Brain pericyte (primary cell): ENCODE results near the gene SAMM50.

Experiments
- DNase-seq: peaks from one replicate; pipeline ENCODE4 v3.0.0-alpha.2; 2012; ENCODE audit warnings: low read depth, low spot score

SAMM50 gene

DNA sequence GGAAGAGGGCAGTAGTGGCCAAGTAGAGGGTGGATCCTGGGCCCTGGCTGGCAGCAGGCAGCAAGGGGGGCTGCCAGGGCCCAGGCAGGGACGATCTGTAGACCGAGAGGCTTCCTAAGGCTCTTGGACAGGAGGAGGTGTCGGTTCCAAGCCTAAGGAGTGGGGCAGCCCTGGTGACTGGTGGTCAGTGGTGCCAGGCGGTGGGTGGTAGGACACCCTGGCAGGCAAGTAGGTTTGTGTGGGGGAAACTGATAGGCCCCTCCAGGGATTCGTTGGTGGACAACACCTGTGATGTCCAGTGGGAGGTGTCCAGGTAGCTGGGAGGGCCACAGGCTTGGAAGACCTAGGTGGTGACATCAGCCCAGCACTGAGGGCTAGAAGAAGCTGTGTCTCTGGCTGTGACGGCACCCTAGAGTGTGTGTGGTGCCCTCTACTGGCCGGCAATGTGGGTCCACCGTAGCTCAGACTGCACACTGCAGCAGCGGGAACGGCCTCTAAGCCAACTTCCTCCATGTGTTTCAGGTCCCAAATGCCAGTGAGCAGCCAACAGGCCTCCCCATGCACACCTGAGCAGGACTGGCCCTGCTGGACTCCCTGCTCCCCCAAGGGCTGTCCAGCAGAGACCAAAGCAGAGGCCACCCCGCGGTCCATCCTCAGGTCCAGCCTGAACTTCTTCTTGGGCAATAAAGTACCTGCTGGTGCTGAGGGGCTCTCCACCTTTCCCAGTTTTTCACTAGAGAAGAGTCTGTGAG lies 9.4 kb upstream of the SAMM50 start:
- no peak for DNase-seq

DNA sequence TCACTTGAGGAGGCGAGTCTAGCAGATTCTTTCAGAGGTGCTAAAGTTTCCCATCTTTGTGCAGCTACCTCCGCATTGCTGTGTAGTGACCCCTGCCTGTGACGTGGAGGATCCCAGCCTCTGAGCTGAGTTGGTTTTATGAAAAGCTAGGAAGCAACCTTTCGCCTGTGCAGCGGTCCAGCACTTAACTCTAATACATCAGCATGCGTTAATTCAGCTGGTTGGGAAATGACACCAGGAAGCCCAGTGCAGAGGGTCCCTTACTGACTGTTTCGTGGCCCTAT lies 8.9 kb upstream of the SAMM50 start:
- DNase-seq: no peak

DNA sequence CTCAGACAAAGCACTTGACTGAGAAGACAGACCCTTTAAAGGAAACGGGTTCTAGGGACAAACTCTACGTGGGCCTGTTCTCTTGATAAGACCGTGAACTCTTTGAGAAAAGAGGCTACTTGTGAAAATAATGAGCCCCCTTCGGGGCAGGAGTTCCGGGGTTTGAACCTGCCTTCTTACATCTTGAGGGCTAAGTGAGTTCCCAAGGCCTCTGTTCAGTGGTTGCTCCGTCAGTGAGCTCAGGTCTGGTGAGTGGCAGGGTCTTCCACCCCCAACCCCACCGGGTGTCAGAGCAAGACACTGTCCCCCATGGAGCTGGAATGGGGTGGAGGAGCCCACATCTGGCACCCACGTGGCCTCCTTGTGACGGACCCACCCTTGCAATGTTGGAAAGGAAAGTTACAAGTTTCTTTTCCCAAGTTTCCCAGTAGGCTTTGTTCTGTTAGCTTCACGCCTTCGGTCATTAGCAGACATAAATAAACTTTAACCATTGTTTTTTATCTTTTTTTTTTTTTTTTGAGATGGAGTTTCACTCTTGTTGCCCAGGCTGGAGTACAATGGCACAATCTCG lies 6.3 kb upstream of the SAMM50 start:
- DNase-seq: no peak

DNA sequence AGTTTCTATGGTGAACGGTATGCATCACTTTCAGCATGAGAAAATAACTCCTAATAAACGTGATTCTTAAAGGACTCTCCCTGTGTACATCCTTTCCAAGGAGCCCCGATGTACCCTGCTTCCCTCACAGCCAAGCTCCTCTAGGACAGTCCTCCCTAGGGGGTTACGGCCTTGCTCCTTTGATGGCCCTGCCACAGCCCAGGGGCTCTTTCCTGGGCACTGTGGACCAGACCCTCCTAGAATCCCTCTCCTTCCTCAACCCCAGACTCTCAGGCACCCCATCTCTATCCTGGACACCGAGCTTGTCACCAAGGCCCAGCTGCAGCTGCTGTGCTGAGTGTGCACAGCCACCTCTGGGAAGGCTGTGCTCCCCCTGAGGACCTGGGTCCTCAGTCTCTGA lies 3.9 kb upstream of the SAMM50 start:
- DNase-seq: no peak

DNA sequence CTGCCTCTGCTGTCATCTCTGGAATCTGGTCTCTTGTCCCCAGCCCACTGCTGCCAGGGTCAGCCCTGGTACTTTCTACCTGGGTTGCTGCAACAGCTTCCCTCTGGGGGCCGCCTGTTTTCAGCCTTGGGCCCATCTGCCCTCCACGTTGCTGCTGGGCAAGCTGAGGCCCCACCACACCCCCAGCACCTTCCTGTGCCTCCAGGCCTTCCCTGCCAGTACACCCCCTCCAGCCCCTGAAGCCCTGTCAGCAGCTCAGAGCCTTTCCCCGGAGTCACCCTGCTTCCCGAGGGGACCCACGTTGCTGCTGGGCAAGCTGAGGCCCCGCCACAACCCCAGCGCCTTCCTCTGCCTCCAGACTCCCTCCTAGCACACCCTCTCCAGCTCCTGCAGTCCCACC lies 3.3 kb upstream of the SAMM50 start:
- DNase-seq: no peak

DNA sequence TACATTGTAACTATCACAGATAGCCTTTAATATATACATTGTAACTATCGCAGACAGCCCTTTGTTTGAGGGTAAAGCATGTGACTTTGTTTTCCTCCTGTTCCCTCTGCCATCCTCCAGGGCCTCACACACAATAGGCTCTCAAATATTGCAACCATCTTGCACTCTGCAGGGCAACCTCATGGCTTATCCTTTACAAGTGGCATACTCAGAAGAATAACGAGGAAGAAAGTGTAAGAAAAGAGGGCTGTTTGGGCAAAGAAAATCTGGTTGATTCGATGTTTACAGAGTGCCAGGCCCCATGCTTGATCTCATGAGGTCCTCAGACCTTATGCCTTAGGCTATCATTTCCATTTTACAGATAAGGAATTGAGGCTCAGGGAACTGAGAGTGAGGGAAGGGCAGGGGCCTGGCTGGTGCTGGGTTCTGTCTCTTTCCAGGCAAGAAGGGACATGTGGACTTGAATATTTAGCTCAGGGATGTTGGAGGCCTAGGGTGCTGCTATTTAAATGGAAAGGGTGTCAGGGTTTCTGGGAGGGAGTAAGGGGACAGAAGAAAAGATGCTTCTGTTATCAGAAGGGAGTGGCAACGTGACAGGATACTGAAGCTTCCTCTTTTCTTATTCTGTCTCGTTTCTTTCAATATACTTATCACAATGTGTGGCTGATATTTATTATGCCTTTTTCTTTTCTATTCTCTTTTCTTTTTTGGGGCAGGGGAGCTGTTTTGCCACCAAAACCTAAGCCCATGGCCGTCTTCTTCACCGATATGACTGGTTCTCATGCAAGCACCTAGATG lies 1.1 kb upstream of the SAMM50 start:
- DNase-seq: no peak

DNA sequence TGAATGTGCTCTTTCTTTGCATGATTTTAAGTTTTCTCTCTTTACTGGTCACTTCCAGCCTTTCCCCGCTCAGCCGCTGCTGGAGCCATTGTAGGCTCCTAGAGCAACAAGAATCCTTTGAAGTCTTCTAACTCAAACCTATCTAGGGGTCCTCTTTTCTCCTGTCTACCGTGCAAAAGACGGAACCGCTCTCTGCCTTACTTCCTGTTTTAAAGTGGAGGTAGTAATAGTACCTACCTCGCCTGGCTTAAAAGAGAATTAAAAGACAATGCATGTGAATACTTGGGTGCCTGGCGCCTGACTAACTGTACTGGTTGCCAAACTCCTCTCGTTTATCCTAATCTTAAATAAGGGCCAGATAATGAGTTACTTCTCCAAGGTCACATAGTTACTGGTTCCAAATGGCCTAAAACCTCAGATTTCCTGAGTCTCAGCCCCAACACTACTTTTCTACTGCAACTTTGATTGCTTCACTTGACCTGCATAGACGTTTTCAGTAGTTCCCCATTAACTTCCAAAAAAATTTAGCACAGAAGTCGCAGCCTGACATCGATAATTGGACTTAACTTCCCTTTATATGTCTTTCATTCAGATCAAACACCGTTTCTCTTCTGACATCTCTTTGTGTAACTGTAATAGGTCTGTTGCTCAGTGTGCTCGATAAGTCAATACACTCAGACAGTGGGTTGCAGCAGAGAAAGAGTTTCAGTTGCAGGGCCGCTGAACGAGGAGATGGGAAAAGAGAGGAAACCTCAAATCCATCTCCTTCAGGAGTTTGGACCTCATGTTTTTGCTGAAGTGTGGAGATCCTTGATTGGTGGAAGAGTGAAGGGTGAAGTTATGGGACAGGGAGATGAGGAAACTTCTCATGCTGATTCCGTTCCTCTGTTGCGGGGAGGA lies 891 bp downstream of the SAMM50 start:
- DNase-seq: no peak

DNA sequence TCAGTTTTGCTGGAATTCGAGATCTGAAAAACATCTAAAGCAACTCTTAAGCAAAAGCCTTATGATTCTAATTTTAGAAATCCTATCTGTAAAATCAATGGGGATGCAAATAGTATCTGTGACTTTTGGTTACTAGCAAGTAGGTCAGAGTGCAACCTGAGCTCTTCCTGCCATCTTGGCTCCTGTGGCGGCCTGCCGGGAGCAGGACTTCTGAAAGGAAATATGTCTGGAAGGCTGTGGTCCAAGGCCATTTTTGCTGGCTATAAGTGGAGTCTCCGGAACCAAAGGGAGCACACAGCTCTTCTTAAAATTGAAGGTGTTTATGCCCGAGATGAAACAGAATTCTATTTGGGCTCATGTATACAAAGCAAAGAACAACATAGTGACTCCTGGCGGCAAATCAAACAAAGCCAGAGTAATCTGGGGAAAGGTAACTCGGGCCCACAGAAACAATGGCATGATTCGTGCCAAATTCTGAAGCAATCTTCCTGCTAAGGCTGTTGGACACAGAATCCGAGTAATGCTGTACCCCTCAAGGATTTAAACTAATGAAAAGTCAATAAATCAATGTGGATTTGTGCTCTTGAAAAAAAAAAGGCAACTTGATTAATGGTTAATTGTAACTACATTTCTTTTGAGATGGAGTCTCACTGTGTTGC lies 1.7 kb downstream of the SAMM50 start:
- no peak for DNase-seq

DNA sequence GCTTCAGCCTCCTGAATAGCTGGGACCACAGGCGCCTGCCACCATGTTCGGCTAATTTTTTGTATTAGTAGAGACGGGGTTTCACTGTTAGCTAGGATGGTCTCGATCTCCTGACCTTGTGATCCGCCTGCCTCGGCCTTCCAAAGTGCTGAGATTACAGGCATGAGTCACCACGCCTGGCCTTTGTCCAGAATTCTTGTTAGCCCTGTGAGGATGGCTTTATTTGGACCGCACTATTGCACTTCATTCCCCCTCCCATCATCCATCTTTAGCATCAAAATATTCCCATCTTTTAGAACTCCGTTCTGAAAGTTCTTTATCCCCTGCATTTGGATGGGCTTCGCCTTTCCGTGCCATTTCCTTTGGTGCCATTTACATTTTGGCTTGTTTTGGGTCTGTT lies 2.6 kb downstream of the SAMM50 start:
- no peak for DNase-seq

DNA sequence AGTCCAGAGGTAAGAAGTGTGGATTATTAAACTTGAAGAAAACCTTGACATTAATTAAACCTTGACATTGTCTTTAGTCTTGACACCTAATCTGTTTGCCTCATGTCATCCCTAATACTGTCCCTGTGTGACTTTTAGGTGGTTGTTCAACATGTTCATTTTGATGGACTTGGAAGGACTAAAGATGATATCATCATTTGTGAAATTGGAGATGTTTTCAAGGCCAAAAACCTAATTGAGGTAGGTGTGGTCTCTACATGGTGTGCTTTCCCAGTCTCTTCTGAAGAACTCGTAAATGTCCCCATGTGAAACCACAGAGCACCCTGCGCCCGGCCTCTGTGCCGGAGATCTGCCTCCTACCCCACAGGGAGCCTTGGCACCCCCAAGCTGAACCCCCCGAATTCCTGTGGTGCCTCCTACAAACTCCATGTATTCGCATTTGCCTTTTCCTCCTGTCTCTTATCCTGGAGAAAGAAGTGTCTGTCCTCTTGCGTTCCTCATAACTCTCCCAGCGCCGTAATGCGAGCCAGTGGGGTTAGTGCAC lies 9.1 kb downstream of the SAMM50 start:
- DNase-seq: no peak

DNA sequence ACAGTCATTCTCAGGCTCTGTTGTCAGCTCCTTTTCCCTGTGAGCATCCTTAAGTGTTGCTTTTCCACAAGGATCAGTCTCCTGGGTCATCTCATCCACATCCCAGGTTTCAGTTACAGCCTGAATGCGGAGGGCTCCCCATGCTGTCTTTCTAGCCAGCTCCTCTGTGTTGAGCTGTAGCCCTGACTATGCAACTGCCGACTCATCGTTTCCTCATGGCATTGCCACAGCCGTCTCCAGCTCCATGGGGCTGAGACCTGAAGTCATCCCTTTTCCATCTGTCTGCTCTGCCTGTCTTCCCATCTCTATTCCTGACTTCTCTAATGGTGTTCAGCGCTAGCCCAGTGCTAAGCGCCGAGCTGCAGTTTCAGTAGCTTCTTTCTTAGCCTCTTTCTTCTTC lies 11.8 kb downstream of the SAMM50 start:
- DNase-seq: no peak

DNA sequence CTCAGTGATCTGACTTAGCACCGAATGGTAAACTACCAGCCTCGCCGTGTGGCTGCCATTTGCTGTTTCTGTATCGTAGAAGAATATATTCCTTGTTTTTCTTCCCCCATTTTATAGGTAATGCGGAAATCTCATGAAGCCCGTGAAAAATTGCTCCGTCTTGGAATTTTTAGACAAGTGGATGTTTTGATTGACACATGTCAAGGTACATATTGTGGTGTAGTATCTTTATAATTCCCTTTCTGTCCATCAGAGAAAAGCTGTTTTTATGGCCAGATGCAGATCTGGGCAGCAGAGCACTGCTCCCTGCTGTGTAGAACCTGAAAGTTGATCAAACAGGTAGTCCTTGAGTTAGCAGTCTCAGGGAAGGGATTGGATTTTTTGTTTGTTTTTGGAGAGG lies 13.4 kb downstream of the SAMM50 start:
- DNase-seq: no peak

DNA sequence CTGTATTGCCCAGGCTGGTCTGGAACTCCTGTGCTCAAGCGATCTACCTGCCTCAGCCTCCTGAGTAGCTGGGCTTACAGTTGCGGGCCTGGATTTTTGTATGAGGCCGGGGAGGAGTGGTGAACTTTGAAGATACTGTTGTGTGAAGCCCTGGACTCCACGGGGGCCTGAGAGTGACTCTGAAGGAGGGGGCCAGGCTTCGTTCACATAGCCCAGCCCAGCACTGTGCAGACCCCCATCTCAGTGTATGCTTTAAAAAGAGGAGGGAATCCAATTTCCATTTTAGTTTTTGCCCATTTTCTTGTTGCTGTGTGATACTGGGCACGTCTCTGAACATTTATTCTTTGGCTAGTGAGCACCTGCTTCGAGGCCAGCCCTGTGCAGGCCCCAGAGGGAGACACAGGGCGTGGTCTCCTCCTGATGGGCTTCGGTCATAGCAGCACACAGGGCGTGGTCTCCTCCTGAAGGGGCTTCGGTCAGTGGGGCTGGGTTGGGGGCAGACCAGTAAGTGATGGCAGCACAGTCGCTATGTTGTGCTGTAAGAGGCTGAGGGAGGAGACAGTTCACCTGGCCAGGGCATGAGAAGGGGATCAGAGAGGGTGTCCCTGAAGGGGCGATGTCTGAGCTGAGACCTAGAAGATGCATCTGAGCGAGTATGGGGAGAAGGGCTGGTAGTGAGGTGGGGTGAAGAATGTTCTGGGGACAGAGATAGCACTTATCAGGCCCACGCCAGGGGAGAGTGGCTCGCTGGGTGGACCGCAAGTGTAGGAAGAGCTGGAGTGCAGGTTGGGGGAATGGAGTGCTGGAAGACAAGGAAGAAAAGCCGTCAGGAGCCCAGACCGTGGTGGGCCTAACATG lies 14.0 kb downstream of the SAMM50 start:
- no peak for DNase-seq

DNA sequence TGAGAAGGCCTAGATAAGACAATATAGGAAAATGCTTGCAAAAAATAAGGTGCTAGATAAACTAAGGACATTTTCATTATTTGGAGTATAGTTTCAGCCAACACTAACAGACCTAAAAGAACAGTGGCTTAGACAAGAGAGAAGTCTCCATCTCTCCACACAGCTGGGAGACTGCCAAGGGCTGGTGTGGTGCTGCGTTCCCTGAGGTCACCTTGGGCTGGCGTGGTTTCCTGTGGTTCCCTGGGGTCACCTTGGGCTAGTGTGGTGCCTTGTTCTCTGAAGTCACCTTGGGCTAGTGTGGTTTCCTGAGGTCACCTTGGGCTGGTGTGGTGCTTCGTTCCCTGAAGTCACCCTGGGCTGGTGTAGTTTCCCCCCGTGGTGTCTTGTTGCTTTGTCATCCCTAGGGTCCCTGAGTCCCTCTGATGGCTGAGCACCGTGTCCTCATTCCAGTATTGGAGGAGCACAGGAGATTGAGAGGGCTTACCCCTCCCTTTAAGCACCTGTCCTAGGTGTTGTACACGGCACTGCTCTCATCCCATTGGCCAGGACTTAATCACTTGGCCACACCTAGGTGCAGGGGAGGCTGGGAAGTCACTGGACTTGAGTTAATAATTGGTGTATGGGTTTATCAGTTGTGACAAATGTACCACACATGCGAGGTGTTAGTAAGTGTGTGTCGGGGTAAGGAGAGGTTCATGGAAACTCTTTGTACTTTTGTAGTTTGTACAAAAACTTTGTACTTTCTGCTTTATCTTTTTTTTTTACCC lies 14.9 kb downstream of the SAMM50 start:
- DNase-seq: no peak

DNA sequence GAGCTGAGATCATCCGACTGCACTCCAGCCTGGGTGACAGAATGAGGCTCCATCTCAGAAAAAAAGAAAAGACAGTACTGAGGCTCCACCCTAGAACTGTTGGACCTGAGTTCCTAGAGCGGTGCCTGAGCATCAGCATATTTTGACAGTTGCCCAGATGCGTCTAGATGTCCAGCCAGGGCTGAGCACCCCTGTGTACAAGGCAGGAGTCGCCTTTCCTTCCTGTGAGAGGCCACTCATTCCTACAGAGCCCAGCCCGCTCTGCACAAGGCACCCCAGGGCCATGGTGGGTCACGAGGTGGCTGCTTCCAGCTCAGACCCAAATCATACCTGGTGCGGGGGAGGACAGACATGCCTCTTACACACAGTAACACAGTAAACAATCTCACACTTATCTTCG lies 15.9 kb downstream of the SAMM50 start:
- no peak for DNase-seq

DNA sequence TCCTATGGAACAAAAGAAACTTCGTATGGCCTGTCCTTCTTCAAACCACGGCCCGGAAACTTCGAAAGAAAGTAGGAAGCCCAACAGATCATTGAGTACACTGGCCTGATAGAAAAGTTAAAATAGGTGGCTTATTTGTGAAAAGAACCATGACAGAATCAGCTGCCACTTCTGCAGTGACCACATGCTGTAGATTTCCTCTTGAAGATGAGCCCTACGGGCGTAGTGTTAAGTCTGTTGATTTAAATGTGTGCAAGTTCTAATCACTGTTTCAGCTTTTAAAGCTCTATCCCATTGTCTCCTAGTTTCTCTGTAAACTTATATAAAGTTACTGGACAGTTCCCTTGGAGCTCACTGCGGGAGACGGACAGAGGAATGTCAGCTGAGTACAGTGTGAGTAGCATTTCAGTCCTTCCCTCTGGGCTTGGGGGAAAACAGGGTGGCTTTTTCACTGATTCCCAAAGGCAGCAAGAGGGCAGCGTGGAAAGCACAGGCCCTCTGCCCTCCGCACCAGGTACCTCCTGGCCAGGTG lies 17.8 kb downstream of the SAMM50 start:
- DNase-seq: no peak

DNA sequence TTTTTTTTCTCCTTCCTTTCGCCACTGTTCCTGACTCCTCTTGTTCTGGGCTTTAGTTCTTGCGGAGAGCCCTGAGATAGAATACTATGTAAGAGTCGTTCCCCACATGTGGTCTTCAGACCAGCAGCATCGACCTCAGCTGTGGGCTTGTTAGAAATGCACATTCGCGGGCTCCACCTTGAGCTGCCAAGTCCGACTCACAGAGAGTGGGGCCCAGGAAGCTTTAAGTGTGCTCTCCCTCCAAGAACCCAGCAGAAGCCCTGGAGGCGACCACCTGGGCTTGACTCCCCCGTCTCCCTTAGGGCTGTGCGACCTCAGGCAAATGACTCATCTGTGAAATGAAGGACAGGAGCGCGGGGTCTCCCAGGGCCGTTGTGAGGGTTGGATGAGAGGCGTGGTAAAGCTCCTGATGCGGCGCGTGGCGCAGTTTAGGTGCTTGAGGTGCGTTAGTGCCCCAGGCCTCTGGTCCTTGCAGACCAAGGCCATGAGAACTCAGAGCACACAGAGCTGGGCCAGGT lies 18.8 kb downstream of the SAMM50 start:
- no peak for DNase-seq

DNA sequence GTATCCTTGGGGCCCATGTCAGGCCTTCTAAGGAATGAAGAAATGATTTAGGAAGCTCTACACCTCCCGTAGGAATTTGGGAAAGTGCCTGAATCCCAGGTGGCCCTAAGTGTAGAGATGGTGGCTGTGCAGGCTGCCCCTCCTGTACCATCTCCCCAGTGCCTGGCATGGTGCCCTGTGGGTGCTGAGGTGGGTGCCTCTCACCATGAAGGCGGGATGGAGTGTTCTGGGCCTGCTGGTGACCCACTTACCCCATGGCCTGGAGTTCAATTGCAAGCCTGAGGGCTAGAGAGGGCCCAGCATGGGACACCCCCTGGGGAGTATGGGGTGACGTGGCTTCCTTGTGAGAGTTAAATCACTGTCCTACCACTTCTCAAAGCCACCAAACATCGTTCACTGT lies 19.8 kb downstream of the SAMM50 start:
- no peak for DNase-seq
